Measurements from ENCODE around the gene P2RY6.

Gene P2RY6

GRCh38 chr11:73265278-73265810, 6.8 kb upstream of the P2RY6 start:
- H3K27ac ChIP-seq, result no peak overlapping the region
- TF ChIP-seq CTCF (conservative IDR thresholded peaks at IDR 0.05) (no peak), ZFX (IDR thresholded peaks at IDR 0.05) (no peak)

GRCh38 chr11:73265853-73266645, 6.1 kb upstream of the P2RY6 start:
- no peak overlapping the region for H3K27ac ChIP-seq
- no peak for TF ChIP-seq CTCF (conservative IDR thresholded peaks at IDR 0.05)
- no peak for TF ChIP-seq ZFX (IDR thresholded peaks at IDR 0.05)

- no peak overlapping the region for H3K27ac ChIP-seq
- TF ChIP-seq CTCF (conservative IDR thresholded peaks at IDR 0.05) (no peak), ZFX (IDR thresholded peaks at IDR 0.05) (no peak)
Observed at GRCh38 chr11:73266646-73267020, 5.5 kb upstream of the P2RY6 start.

GRCh38 chr11:73267122-73267846, 4.9 kb upstream of the P2RY6 start:
- no peak overlapping the region for H3K27ac ChIP-seq
- no peak for TF ChIP-seq ZFX (IDR thresholded peaks at IDR 0.05)
- no peak for TF ChIP-seq CTCF (conservative IDR thresholded peaks at IDR 0.05)

GRCh38 chr11:73267906-73268540, 4.1 kb upstream of the P2RY6 start:
- TF ChIP-seq ZFX (IDR thresholded peaks at IDR 0.05) (no peak), CTCF (conservative IDR thresholded peaks at IDR 0.05) (no peak)

GRCh38 chr11:73268671-73269271, 3.4 kb upstream of the P2RY6 start:
- TF ChIP-seq CTCF (conservative IDR thresholded peaks at IDR 0.05) (no peak), ZFX (IDR thresholded peaks at IDR 0.05) (no peak)
- no peak overlapping the region for H3K27ac ChIP-seq

More at GRCh38 chr11:73267906-73268540, 4.1 kb upstream of the P2RY6 start:
- H3K27ac ChIP-seq, result no peak overlapping the region
